GF-D8 (cell line): ENCODE results near the gene RFX8.
"Not testable (repeated sequence)": the region's sequence is repeated elsewhere in the genome, so short reads cannot be mapped to it uniquely, and the experiment has no call there.

Source experiments
- DNase-seq: peaks from one replicate; lab custom pipeline; 2025; lab: John Stamatoyannopoulos, UW

Gene RFX8

DNA sequence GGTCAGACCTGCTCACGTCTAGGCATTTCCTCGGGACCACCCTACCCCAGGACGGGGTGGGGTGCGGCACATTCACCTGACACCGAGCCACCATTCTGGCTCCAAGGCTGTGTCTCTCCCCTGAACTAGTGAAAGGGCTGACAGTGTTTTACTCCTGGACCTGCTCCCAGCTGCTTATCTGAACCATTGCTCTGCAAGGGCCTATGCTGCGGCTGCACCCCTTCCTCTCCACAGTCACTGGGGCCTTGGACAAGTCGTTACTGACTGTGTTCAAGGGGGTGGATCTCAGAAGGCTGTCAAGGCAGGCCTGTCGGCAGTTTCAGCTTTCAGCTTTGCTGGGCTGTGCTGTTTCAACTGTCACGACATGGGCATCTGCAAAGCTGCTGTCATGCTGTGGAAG, 99.3 kb downstream of the RFX8 start:
- no peak for DNase-seq

DNA sequence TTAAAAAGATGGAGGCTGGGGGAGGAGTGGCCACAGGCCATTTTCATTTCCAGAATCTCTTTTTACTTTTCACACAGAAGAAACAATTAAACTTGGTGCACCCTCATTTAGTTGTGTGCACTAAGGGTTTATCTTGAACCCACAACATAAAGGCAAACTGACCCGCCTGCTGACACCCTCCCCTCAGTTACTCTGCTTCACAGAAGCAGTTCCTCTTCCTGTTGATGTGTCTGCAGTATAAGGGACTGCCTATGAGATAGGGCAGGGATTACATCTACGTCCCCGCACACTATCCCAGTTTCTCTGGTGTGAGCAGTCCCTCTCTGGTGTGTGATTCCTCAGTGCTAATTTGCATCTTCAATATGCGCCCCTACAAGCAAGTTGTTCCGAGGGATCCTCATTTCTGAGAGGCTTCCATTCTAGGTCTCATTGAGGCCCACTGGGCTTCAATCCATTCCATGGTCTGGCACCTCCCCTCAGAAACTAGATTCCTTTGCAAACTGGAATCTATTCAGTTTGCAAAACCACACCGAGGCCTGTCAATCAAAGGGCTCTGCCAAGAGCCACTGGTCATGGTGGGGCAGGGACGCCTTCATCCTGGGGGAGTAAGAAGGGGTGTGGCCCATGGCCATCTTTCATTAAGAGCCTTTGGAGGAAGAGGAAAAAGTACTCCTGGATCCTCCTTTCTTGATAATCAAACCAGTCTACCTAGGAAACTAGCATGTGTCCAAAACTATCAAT, 99.9 kb downstream of the RFX8 start:
- no peak for DNase-seq

DNA sequence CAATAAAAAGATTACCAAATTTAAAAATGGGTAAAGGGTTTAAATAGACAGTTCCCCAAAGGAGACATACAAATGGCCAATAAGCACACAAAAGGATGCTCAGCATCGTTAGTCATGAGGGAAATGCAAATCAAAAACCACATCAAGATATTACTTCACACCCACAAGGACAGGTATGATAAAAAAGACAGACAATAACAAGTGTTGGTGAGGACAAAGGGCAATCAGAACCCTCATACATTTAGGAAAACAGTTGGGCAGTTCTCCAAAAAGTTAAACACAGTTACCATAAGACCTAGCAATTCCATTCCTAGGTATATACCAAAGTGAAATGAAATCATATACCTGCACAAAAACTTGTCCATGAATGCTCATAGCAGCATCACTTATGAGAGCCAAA, 102.1 kb downstream of the RFX8 start:
- DNase-seq = no peak

DNA sequence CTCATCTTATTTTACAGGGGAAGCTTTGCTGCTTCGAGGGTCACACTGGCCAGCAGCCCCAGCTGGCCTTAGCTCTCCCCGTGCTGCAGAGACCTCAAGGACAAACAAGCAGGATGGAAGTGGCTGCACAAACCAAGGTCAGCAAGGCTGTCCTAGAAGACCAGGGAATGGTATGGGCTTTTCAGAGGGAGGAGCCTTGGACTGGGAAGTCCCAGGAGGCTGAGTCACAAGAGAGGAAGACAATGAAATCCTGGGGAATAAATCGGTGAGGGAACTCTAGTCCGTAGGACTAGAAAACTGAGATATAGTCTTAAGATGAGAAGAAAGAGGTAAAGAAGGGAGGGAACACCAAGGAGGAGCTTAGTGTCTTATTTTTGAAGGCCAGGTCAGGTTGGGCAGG, 103.3 kb downstream of the RFX8 start:
- DNase-seq = no peak

DNA sequence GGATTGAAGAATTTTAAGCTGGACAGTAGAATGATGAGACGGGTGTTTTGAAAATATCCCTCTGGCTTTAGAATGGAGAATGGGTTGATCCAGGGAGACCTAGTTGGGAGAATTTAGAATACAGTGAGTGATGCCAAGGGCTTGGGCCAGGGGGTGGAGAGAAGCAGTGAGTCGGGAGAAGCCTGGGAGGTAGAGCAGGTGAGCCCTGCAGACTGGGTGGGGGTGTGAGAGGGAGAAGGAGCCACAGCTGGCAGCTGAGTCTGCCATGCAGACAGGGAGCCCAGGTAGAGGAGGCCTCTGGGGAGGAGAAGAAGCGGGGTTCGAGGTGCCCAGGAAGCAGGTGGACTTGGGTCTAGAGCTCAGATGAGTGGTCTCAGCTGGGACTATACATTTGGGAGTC, 105.8 kb downstream of the RFX8 start:
- no peak for DNase-seq

DNA sequence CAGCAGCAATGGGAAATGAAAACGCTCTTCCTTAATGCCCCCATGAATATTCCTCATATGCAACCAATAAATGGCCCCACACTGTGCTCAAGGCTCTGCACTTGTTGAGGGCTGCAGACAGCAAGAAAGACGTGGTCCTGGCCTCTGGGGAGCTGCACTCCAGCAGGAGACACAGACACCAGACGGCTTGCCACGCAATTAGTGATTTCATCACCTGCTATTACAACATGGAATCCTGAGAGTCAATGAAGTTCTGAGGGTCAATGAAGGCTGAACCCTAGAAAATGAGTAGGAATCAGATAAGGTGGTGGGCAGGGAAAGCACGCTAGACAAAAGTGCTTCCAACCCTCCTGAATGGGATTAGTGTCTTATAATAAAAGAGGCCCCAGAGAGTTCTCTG, 106.5 kb downstream of the RFX8 start:
- no peak for DNase-seq

DNA sequence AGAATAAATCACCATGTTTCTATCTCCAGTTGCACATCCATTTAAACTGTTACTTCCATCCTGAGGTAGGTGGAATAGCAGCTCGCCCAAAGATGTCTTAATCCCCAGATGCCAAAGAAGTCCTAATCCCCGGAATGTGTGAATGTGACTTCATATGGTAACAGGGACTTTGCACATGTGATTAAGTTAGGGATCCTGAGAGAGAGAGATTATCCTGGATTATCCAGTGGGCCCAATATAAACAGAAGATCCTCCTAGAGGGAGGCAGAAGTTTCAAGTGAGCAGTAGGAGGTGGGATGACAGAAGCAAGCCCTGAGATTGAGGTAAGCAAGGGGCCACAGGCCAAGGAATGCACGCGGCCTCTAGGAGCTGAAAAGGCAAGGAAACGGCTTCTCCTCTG, 107.4 kb downstream of the RFX8 start:
- no peak for DNase-seq

DNA sequence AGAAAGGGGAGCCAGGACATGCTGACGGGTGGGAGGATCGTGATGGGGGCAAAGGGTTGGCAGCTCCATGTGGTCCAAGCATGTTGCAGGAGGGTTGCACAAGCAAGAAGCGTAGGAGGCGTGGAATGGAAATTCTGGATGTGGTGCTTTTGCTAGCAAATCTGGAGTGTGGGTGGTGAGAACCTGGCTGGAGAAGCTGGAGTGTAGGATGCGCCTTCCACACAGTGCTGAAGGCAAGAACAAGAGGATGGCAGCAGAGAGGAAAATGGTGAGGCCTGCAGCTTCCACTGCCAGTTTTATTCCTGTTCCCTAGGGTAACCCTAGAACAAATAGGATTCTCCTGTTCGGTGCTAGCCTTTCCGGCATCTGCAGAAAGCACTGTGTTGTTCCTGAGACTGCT, 110.0 kb downstream of the RFX8 start:
- no peak for DNase-seq

DNA sequence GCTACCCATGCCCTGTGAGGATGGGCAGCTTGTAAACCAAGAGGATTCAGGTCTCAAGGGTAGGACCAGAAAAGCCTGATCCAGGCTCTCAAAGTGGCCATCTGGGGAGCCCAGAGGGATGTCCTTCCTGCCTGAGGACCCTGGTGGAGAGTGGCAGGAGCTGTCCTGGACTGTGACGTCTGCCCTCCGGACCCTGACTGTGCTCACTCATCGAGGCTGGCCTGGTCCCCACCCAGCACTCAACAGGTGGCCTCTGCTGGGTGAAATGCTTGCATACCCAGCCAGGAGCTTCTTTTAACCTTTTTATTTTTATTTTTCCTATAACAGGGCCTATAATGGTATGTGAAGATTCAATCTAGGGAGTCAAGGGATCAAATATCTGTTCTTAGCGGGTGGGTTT, 112.1 kb downstream of the RFX8 start:
- no peak for DNase-seq

DNA sequence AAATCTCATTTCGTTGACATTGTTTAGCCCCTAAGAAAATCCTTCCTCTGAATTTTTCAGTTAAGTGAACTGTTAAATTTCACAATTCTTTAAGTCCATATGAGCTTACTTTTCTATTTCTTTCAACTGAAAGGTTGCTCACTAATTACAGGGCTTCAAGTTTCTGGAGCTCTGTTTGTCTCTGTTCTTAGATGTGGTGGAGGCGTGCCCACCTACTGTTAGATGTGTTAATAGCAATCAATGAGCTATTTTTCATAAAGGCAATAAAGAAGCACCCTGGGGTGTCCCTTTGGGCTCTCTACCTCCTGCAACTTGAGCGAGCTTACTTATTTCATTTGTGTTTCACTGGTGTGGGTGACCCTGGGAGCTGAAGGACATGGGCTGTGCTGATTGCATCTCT, 112.6 kb downstream of the RFX8 start:
- no peak for DNase-seq

DNA sequence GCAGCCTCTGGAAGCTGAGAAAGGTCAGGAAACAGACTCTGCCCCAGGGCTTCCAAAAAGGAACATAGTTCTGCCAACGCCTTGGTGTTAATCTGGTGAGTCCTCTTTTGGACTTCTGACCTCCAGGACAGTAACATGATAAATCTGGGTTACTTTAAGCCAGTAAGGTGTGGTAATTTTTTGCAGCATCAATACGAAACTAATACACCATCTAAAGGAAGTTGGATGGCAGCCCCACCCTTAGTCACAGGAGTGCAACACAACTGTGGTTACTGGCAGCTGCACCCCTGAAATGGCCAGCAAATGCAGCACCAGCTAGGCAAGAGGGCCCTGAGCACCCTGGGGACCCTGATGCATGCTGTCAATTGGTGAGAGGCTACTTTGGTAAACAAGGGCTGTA, 113.4 kb downstream of the RFX8 start:
- DNase-seq = no peak

DNA sequence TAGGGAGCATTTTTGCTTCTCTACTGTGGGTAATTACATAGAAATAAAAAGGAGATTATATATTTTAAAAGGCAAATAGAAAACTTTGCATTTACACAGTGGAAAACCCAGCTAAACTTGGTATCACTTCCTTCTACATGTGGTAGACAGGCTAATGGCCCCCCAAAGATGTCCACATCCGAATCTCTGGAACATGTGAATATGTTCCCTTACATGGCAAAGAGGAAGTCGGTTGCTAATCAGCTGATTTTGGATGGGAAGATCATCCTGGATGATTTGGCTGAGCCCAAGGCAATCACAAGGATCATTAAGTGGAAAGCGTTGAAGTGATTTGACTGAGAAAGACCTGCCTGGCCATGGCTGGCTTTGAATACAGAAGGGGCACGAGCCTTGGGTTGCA, 113.8 kb downstream of the RFX8 start:
- DNase-seq = no peak

DNA sequence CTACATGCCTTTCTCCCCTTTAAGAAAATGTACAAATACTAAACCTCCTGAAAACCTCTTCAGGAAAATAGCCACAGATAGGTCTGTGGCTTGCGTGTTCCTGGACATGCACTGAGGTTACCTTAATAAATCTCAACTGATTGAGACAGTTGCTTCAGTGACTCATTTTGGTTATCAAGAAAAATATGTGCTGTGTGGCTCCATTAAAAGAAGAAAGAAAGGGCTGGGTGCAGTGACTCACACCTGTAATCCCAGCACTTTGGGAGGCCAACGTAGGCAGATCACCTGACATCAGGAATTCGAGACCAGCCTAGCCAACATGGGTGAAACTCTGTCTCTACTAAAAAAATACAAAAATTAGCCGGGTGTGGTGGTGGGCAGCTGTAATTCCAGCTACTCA, 114.7 kb downstream of the RFX8 start:
- no peak for DNase-seq

DNA sequence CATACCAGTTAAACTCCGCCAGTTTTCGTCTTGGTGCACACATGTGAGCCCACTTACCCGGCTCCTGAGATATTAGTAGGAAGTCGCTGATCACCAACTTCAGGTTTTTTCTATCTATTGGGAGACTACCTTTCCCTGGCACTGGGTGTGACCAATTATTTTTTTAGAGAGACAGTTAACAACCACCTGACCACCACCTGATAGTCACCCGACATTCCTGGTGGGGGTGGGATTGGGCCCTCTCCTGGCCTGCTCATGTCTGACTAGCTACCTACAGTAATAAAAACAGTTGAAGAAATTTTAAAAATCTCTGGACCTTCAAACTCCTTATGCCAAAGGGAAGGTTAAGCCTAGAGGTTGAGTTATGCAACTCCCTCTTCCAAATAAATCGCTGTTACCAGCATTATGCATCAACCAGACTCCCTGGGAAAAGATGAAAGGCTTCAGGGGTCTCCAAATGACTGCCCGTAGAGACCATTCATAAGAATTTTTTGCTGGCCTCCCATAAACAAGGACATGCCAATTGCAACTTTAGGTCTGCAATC, 115.4 kb downstream of the RFX8 start:
- DNase-seq = no peak

DNA sequence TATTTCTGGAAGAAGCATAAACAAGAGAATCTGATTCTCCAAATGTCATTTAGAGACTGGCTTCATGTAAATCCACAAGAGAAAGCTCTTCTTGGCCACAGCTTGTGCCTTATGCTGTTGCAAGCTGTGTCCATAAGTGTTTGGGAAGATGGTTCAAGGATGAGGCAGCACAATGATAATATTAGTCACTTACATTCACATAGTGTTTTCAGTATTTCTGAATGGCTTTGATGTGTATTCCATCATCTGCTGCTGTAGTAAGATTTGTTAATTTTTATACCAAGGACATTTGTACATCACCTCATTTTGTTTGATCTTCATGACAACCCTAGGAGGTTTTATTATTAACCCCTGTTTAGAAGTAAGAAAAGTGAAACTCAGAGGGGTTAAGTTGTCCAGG, 117.5 kb downstream of the RFX8 start:
- no peak for DNase-seq

DNA sequence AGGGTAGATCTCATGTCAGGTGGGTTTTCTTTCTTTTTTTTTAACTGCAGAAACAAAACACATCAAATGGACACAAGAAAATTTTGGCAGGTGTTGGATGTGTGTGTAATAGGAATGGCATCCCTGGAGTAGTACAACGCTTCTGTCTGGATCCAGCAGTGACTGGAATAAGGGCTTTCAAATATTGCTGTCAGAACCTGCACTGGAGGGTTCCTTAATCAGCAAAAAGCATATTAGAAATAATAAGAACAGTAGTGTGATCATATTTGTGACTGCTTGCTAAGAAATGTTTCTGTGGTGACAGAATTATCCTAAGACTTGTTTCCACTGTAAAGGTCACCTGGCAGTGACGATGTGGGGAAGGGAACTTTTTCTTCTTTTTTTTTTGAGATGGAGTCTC, 118.4 kb downstream of the RFX8 start:
- DNase-seq = no peak

DNA sequence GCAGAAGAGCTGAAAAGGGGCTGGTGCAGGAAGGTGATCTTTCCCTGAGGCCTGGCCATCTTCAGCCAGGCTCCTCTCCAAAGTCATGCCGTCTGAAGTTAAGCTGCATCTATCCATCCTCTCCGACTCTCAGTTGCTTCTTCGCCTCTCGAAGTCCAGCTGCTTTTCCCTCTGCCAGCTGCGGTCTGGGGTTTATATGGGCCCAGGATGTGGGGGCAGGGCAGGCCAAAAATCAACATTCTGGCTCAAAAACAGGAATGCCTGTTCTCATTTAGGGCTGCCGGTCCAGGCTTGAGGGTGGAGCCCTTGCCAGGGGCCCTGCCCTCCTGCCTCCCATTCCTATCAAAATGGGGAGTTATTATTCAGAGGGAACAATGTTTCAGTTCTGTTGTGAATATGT, 118.9 kb downstream of the RFX8 start:
- no peak for DNase-seq

DNA sequence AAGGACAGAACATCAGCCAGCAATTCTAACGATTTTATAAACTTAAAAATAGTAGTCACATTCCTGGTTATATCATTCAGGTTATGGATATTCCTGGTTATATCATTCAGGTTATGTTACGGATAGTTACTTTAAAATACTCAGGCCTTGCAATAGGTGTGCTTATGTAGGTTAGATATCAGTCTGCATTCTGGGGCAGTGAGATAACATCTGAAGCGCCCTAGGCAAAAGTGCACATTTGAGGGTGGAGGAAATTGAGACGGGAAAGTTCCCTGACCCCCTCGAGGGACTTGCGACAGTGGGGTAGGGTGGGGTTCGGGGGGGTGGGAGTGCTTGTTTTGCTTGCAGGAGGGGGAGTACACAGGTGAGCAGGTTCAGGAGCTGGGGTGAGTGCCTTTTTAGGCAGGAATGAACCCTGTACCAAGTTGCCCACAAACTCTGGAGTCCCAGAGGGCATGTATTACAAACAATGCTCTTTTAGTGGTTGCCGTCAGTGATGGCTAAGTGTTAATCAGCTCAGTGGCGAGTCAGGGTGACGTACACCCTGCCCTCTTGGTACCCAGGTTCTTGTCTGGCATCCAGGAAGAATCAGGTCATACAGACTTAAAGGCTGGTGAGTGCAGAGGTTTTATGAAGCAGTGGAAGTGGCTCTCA, 119.4 kb downstream of the RFX8 start:
- no peak for DNase-seq

DNA sequence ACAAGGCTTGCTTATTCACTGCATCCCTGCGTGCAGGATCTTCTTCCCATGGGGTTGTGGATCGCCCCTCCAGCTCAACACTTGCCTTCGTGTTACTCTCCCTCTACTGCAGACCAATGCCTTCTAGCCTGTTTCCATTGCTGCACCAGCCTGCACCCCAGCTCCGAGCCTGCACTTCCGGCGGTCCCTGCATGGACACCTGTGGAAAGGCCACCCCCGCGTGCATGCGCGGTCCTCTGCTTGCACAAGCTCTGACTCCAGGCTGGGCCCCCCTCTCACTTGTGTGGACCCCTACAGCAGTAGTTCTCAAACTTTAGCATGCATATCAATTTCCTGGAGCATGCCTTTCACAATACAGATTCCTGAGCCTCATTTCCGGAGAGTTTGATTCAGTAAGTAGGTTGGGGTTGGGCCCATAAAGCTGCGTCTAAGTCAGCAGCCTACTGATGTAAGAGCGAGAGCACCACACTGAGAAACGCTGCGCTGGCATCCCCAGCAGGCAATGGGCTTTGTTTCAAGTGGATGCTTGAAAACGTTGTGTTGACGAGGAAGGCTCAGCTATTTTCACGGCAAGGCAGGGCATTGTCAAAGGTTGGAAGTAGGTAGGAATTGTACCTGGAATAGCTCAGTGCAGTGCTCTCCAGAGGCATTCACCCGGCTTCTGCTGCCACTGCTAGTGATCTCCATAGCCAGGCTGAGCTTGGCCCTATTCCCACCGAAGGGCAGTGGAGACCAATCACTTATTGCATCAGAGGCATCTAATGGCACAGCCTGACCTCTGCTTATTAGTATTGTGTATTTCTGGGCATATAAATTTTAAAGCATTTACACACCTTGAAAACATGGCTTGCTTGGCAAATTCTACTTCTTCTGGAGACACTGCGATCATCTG, 120.2 kb downstream of the RFX8 start:
- DNase-seq = no peak

DNA sequence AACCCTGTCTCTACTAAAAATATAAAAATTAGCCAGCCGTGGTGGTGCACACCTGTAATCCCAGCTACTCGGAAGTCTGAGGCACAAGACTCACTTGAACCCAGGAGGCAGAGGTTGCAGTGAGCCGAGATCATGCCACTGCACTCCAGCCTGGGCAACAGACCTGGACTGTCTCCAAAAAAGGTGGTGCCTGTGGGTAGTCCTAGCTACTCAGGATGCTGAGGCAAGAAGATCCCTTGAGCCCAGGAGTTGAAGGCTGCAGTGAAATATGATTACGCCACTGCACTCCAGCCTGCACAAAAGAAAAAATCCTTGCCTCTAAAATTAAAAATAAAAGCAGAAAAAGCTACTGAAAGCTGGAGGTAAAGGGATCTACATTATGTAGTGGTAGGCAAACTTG, 122.3 kb downstream of the RFX8 start:
- DNase-seq = not testable (repeated sequence)

DNA sequence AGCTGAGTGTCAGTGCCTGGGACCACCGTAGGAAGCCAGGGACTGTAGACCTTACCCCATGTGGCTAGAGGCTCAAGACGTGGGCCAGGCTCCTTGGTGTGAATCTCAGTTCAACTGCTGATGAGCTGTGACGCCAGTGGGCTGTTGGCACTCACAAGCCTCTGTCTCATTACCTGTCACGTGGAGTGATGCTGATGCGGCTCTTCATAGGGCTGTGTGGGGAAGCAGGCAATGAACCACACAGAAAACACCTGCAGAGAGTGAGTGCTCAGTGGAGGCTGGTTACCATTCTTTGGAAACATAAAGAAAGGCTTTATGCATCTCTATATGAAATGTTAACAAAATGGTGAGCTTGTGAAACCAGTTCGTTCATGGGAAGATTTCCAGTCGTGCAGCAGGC, 123.7 kb downstream of the RFX8 start:
- DNase-seq = no peak

DNA sequence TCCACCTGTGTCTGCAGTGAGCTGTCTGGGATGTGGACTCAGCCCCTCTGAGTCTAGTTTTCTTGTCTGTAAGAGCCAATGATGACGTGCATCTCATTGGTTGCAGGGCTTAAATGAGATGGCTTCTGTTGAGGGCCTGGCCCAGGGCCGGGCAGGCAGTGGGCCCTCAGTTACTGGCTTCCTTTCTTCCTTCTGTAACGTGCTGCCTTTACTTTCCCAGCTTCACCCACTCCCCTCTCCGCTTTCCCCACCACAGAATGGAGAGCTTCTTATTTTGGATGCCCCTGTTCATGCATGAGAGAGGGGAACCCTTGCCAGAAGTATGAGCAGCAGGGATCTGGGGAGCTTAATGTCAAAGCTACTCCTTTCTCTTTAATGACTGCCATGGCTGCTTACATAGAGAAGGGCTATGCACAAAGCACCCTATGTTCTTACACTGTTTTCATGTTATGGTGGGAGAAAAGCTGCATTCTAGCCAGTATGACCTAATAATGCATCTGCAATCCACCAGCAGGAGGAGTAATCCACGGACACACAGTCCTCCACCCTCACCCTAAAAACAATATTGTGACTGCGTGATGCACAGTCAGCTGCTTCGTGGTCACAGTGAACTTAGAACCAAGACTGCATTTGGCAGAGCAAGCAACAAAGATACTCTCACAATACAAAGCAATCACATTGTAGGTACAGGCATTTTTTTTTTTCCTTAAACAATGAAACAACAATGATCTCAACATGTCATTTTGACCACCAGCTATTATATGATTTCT, 124.8 kb downstream of the RFX8 start:
- no peak for DNase-seq
